SH-SY5Y (cell line): ENCODE results near the gene CREB3.

Experiments used
- GATA2 ChIP-seq: IDR thresholded peaks from 2 replicates; pipeline ENCODE4 v1.6.1; 2011; ENCODE audit warnings: mild to moderate bottlenecking, low read depth, low read length
- GATA3 ChIP-seq: IDR thresholded peaks from 2 replicates; pipeline ENCODE4 v1.6.1; 2011; ENCODE audit warnings: low read depth, mild to moderate bottlenecking, low read length, moderate library complexity

- TF ChIP-seq GATA2, result no peak
- TF ChIP-seq GATA3, result no peak
Measured at GRCh38 chr9:35753466-35753865, 21.0 kb downstream of the CREB3 start.
